Endometrial microvascular endothelial cells (primary cell): ENCODE data around the gene ADAM8. TPM values are rescaled to one million over a fixed set of nuclear protein-coding genes. Genes with fewer than 3 reads are reported as not detected.

ENCODE experiments used
- in situ Hi-C: cut with HindIII; loops from 2 replicates; pipeline ENCODE4 v1.10.0; 2017; ENCODE audit warnings: low sequenced_read_pairs, low pct_unique_long_range_greater_than_20kb; ENCODE audit errors: inconsistent ontology term
- total RNA-seq: library from RNA; depleted of rRNA; stranded (reverse); fragments of >200 nt; gene quantifications from one replicate; pipeline ENCODE4 v1.2.3, GENCODE V29; 2015; ENCODE audit errors: inconsistent ontology term

The ADAM8 gene
- total RNA-seq, 1 donor from 2014 or later: 11.6 TPM

- in situ Hi-C loops: no loop called here
Measured at GRCh38 chr10:133258066-133258817, 18.4 kb downstream of the ADAM8 start.

- in situ Hi-C loops: no loop called here
Measured at GRCh38 chr10:133257489-133258065, 19.1 kb downstream of the ADAM8 start.

- in situ Hi-C loops: no loop called here
Measured at GRCh38 chr10:133255323-133255722, 21.3 kb downstream of the ADAM8 start.

- in situ Hi-C loops: no loop called here
Measured at GRCh38 chr10:133254421-133255120, 22.1 kb downstream of the ADAM8 start.

GRCh38 chr10:133253361-133253955 is 23.2 kb downstream of the ADAM8 start:
- in situ Hi-C loops: no loop called here

- in situ Hi-C loops: no loop called here
Measured at GRCh38 chr10:133252223-133252552, 24.5 kb downstream of the ADAM8 start.

GRCh38 chr10:133251388-133252222 is 25.1 kb downstream of the ADAM8 start:
- in situ Hi-C loops: no loop called here

GRCh38 chr10:133249975-133250754 is 26.5 kb downstream of the ADAM8 start:
- in situ Hi-C loops: no loop called here

- in situ Hi-C loops: no loop called here
Measured at GRCh38 chr10:133249094-133249780, 27.4 kb downstream of the ADAM8 start.

GRCh38 chr10:133248334-133248715 is 28.3 kb downstream of the ADAM8 start:
- in situ Hi-C loops: no loop called here

GRCh38 chr10:133247681-133248333 is 28.9 kb downstream of the ADAM8 start:
- in situ Hi-C loops: no loop called here

- in situ Hi-C loops: no loop called here
Measured at GRCh38 chr10:133246236-133246626, 30.4 kb downstream of the ADAM8 start.

GRCh38 chr10:133245439-133246235 is 31.0 kb downstream of the ADAM8 start:
- in situ Hi-C loops: no loop called here

- in situ Hi-C loops: no loop called here
Measured at GRCh38 chr10:133243593-133243992, 33.1 kb downstream of the ADAM8 start.

- in situ Hi-C loops: no loop called here
Measured at GRCh38 chr10:133242611-133243356, 33.9 kb downstream of the ADAM8 start.
